Islet precursor cell (in vitro differentiated cells): ENCODE results near the gene GHRHR.

Experiments
- DNase-seq: peaks from one replicate; pipeline ENCODE4 v3.0.0-alpha.2; 2018

The GHRHR gene

GRCh38 chr7:30963842-30964241 lies at the start of gene GHRHR:
Gene GHRHR, plus strand, starts transcription at chr7:30963953. Its CDS starts 116 bp downstream, at chr7:30964069.
- no peak for DNase-seq

- no peak for DNase-seq
These were observed 49.2 kb upstream of the GHRHR start for GRCh38 chr7:30914596-30914995.

GRCh38 chr7:30915005-30915601 lies 48.6 kb upstream of the GHRHR start:
- peak; percentile 85 for DNase-seq

GRCh38 chr7:30915751-30916150 lies 48.0 kb upstream of the GHRHR start:
- DNase-seq: no peak

- no peak for DNase-seq
These were observed 47.5 kb upstream of the GHRHR start for GRCh38 chr7:30916255-30916654.

- DNase-seq: no peak
These were observed 47.0 kb upstream of the GHRHR start for GRCh38 chr7:30916767-30917166.

GRCh38 chr7:30917216-30917893 lies 46.4 kb upstream of the GHRHR start:
- no peak for DNase-seq

- DNase-seq: peak; percentile 53
These were observed 45.1 kb upstream of the GHRHR start for GRCh38 chr7:30918676-30919075.

- DNase-seq: peak; percentile 55
These were observed 43.7 kb upstream of the GHRHR start for GRCh38 chr7:30920021-30920583.

- peak; percentile 85 for DNase-seq
These were observed 42.9 kb upstream of the GHRHR start for GRCh38 chr7:30920584-30921539.

- peak; percentile 41 for DNase-seq
These were observed 42.0 kb upstream of the GHRHR start for GRCh38 chr7:30921540-30922401.

- DNase-seq: peak; percentile 46
These were observed 41.2 kb upstream of the GHRHR start for GRCh38 chr7:30922596-30922995.

- no peak for DNase-seq
These were observed 40.6 kb upstream of the GHRHR start for GRCh38 chr7:30923009-30923773.

- DNase-seq: no peak
These were observed 39.9 kb upstream of the GHRHR start for GRCh38 chr7:30923774-30924413.

GRCh38 chr7:30924624-30925023 lies 39.1 kb upstream of the GHRHR start:
- DNase-seq: peak; percentile 40

- DNase-seq: peak; percentile 40
These were observed 38.6 kb upstream of the GHRHR start for GRCh38 chr7:30925117-30925516.

GRCh38 chr7:30925913-30926312 lies 37.8 kb upstream of the GHRHR start:
- DNase-seq: no peak

GRCh38 chr7:30926313-30926712 lies 37.4 kb upstream of the GHRHR start:
- no peak for DNase-seq

GRCh38 chr7:30927040-30927439 lies 36.7 kb upstream of the GHRHR start:
- DNase-seq: peak; percentile 37

GRCh38 chr7:30927559-30927958 lies 36.2 kb upstream of the GHRHR start:
- DNase-seq: peak; percentile 11
